Measurements from ENCODE around the gene KISS1R. TPM values are rescaled to one million over a fixed set of nuclear protein-coding genes. Genes with fewer than 3 reads are reported as not detected.
"Not testable (repeated sequence)": the region's sequence is repeated elsewhere in the genome, so short reads cannot be mapped to it uniquely, and the experiment has no call there.

KISS1R gene
- total RNA-seq, 1 experiment from 2014 or later: not detected

DNA sequence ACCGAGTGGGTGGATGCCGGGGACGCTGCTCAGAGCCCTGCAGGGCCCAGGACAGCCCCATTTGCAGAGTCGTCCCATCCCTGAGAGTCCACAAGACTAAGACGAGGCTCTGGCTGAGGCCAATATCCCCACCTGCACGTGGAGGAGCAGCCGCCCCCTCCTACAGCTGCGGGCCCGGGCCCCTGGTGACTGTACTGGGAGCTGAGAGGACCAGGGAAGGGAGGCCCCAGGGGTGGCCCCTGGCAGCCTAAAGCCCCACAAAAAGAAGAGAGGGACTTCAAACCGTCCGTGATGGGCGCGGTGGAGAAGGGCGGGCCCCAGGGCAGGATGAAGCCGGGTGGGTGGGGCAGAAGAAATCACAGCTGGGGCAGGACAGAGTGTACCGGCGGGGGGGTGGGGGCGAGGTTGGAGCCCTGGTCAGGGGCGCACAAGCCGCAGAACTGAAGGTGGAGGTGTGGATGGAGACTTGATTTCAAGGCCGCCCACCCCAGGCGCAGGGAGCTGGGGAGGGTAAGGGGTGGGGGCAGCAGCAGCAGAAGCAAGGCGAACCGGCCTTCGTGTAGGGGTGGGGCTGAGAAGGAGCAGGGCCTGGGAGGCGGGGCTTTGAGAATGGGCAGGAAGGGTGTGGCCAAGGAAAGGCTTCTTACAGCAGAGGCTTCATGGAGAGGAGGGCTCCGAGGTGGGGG is 44.7 kb upstream of the KISS1R start:
- H3K27ac ChIP-seq (ENCODE audit: low read length): peak overlapping the region; percentile 57
- H3K36me3 ChIP-seq (ENCODE audit: insufficient read depth, low read length): 0 out of 2 replicates have a peak, but pooled peaks cover 3% of the 10 kb centered on the region
- H3K27me3 ChIP-seq (ENCODE audit: low read length): no peaks in the 10 kb centered on the region
- peak overlapping the region; percentile 30; the same call in 1 of the 2 replicates for H3K4me3 ChIP-seq (ENCODE audit: low read length)
- H3K79me2 ChIP-seq (ENCODE audit: low read length): no peaks in the 10 kb centered on the region
- no peak overlapping the region for H2AFZ ChIP-seq (ENCODE audit: low read length)
- H3K9me3 ChIP-seq (ENCODE audit: low read length): no peaks in the 10 kb centered on the region
- H4K20me1 ChIP-seq (ENCODE audit: insufficient read depth, low read depth, low read length): no peaks in the 10 kb centered on the region
- DNase-seq: peak; percentile 95
- peak overlapping the region; percentile 56 for H3K4me2 ChIP-seq (ENCODE audit: low read depth, low read length, poor library complexity, severe bottlenecking)
- H3K4me1 ChIP-seq (ENCODE audit: low read length): peaks cover 11% of the 10 kb centered on the region
- H3K9ac ChIP-seq (ENCODE audit: low read length): peak overlapping the region; percentile 31
- H3K9me2 ChIP-seq (replicated peaks; ENCODE audit: insufficient read depth, low read length): no peaks in the 10 kb centered on the region

DNA sequence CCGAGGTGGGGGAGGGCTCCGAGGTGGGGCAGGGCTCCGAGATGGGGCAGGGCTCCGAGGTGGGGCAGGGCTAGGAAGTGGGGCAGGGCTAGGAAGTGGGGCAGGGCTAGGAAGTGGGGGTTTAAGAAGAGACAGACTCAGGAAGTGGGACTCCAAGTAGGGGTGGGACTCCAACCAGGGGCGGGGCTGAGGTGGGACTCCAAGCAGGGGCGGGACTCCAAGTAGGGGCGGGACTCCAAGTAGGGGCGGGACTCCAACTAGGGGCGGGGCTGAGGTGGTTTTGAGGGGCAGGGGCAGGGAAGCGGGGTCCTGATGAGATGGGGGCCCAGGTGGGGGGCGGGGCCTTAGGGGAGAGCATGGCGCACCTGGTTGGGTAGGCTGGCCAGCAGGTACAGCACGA is 44.0 kb upstream of the KISS1R start:
- Histone ChIP-seq H3K27ac (ENCODE audit: low read length) (no peak overlapping the region), H3K4me3 (ENCODE audit: low read length) (peak overlapping the region; percentile 40; the same call in 1 of the 2 replicates), H3K27me3 (ENCODE audit: low read length) (no peaks in the 10 kb centered on the region), H3K9me3 (ENCODE audit: low read length) (no peaks in the 10 kb centered on the region), H3K9ac (ENCODE audit: low read length) (no peak overlapping the region), H3K9me2 (replicated peaks; ENCODE audit: insufficient read depth, low read length) (no peaks in the 10 kb centered on the region), H3K4me2 (ENCODE audit: low read depth, low read length, poor library complexity, severe bottlenecking) (no peak overlapping the region), H3K79me2 (ENCODE audit: low read length) (no peaks in the 10 kb centered on the region), H2AFZ (ENCODE audit: low read length) (no peak overlapping the region), H3K36me3 (ENCODE audit: insufficient read depth, low read length) (0 out of 2 replicates have a peak, but pooled peaks cover 3% of the 10 kb centered on the region), H4K20me1 (ENCODE audit: insufficient read depth, low read depth, low read length) (no peaks in the 10 kb centered on the region), H3K4me1 (ENCODE audit: low read length) (peaks cover 11% of the 10 kb centered on the region)
- peak; percentile 91 for DNase-seq

GRCh38 chr19:873561-874041 is 43.5 kb upstream of the KISS1R start:
- no peak overlapping the region for H3K9ac ChIP-seq (ENCODE audit: low read length)

GRCh38 chr19:875265-875879 is 41.8 kb upstream of the KISS1R start:
- no peak overlapping the region for H3K4me2 ChIP-seq (ENCODE audit: low read depth, low read length, poor library complexity, severe bottlenecking)
- DNase-seq: no peak
- no peaks in the 10 kb centered on the region for H4K20me1 ChIP-seq (ENCODE audit: insufficient read depth, low read depth, low read length)
- H3K36me3 ChIP-seq (ENCODE audit: insufficient read depth, low read length): no peaks in the 10 kb centered on the region
- peaks cover 11% of the 10 kb centered on the region for H3K4me1 ChIP-seq (ENCODE audit: low read length)
- H3K4me3 ChIP-seq (ENCODE audit: low read length): no peak overlapping the region
- H3K27me3 ChIP-seq (ENCODE audit: low read length): no peaks in the 10 kb centered on the region
- no peak overlapping the region for H2AFZ ChIP-seq (ENCODE audit: low read length)
- H3K9me3 ChIP-seq (ENCODE audit: low read length): no peaks in the 10 kb centered on the region
- H3K9me2 ChIP-seq (replicated peaks; ENCODE audit: insufficient read depth, low read length): no peaks in the 10 kb centered on the region
- no peak overlapping the region for H3K27ac ChIP-seq (ENCODE audit: low read length)
- H3K9ac ChIP-seq (ENCODE audit: low read length): no peak overlapping the region
- no peaks in the 10 kb centered on the region for H3K79me2 ChIP-seq (ENCODE audit: low read length)

More at GRCh38 chr19:873561-874041, 43.5 kb upstream of the KISS1R start:
- no peaks in the 10 kb centered on the region for H4K20me1 ChIP-seq (ENCODE audit: insufficient read depth, low read depth, low read length)
- no peaks in the 10 kb centered on the region for H3K79me2 ChIP-seq (ENCODE audit: low read length)
- H3K4me1 ChIP-seq (ENCODE audit: low read length): peaks cover 11% of the 10 kb centered on the region
- no peaks in the 10 kb centered on the region for H3K9me3 ChIP-seq (ENCODE audit: low read length)
- H2AFZ ChIP-seq (ENCODE audit: low read length): no peak overlapping the region
- H3K9me2 ChIP-seq (replicated peaks; ENCODE audit: insufficient read depth, low read length): no peaks in the 10 kb centered on the region
- H3K36me3 ChIP-seq (ENCODE audit: insufficient read depth, low read length): 0 out of 2 replicates have a peak, but pooled peaks cover 3% of the 10 kb centered on the region
- H3K4me2 ChIP-seq (ENCODE audit: low read depth, low read length, poor library complexity, severe bottlenecking): no peak overlapping the region
- DNase-seq: no peak
- no peaks in the 10 kb centered on the region for H3K27me3 ChIP-seq (ENCODE audit: low read length)
- H3K27ac ChIP-seq (ENCODE audit: low read length): no peak overlapping the region
- H3K4me3 ChIP-seq (ENCODE audit: low read length): peak overlapping the region; percentile 40; the same call in 1 of the 2 replicates

- H3K79me2 ChIP-seq (ENCODE audit: low read length): no peaks in the 10 kb centered on the region
- H3K4me1 ChIP-seq (ENCODE audit: low read length): peaks cover 11% of the 10 kb centered on the region
- H3K36me3 ChIP-seq (ENCODE audit: insufficient read depth, low read length): no peaks in the 10 kb centered on the region
- H3K27ac ChIP-seq (ENCODE audit: low read length): no peak overlapping the region
- no peak overlapping the region for H3K4me2 ChIP-seq (ENCODE audit: low read depth, low read length, poor library complexity, severe bottlenecking)
- H3K27me3 ChIP-seq (ENCODE audit: low read length): no peaks in the 10 kb centered on the region
- H3K9me2 ChIP-seq (replicated peaks; ENCODE audit: insufficient read depth, low read length): no peaks in the 10 kb centered on the region
- no peak for DNase-seq
- no peak overlapping the region for H3K4me3 ChIP-seq (ENCODE audit: low read length)
- no peak overlapping the region for H2AFZ ChIP-seq (ENCODE audit: low read length)
- no peaks in the 10 kb centered on the region for H3K9me3 ChIP-seq (ENCODE audit: low read length)
- no peaks in the 10 kb centered on the region for H4K20me1 ChIP-seq (ENCODE audit: insufficient read depth, low read depth, low read length)
- no peak overlapping the region for H3K9ac ChIP-seq (ENCODE audit: low read length)
Observed at GRCh38 chr19:876089-876488, 41.0 kb upstream of the KISS1R start.

- H3K4me2 ChIP-seq (ENCODE audit: low read depth, low read length, poor library complexity, severe bottlenecking): no peak overlapping the region
- no peak overlapping the region for H3K4me3 ChIP-seq (ENCODE audit: low read length)
- H4K20me1 ChIP-seq (ENCODE audit: insufficient read depth, low read depth, low read length): no peaks in the 10 kb centered on the region
- no peaks in the 10 kb centered on the region for H3K79me2 ChIP-seq (ENCODE audit: low read length)
- H3K9me2 ChIP-seq (replicated peaks; ENCODE audit: insufficient read depth, low read length): no peaks in the 10 kb centered on the region
- peaks cover 11% of the 10 kb centered on the region for H3K4me1 ChIP-seq (ENCODE audit: low read length)
- no peaks in the 10 kb centered on the region for H3K9me3 ChIP-seq (ENCODE audit: low read length)
- H2AFZ ChIP-seq (ENCODE audit: low read length): no peak overlapping the region
- H3K27me3 ChIP-seq (ENCODE audit: low read length): no peaks in the 10 kb centered on the region
- H3K9ac ChIP-seq (ENCODE audit: low read length): no peak overlapping the region
- H3K36me3 ChIP-seq (ENCODE audit: insufficient read depth, low read length): no peaks in the 10 kb centered on the region
- H3K27ac ChIP-seq (ENCODE audit: low read length): no peak overlapping the region
- DNase-seq: no peak
Observed at GRCh38 chr19:876780-877314, 40.3 kb upstream of the KISS1R start.

- not testable (repeated sequence) for H3K4me2 ChIP-seq (ENCODE audit: low read depth, low read length, poor library complexity, severe bottlenecking); H4K20me1 ChIP-seq (ENCODE audit: insufficient read depth, low read depth, low read length); H3K9ac ChIP-seq (ENCODE audit: low read length)
Observed at GRCh38 chr19:877992-878660, 39.0 kb upstream of the KISS1R start.

More at GRCh38 chr19:877992-878660, 39.0 kb upstream of the KISS1R start:
- H3K4me3 ChIP-seq (ENCODE audit: low read length); H3K27ac ChIP-seq (ENCODE audit: low read length); H3K9me2 ChIP-seq (replicated peaks; ENCODE audit: insufficient read depth, low read length); DNase-seq; H3K36me3 ChIP-seq (ENCODE audit: insufficient read depth, low read length); H3K27me3 ChIP-seq (ENCODE audit: low read length); H3K9me3 ChIP-seq (ENCODE audit: low read length); H2AFZ ChIP-seq (ENCODE audit: low read length); H3K4me1 ChIP-seq (ENCODE audit: low read length); H3K79me2 ChIP-seq (ENCODE audit: low read length): not testable (repeated sequence)

All from Karpas-422 (cell line).